Trophoblast cell (in vitro differentiated cells and primary cell): ENCODE results near the gene HMGXB3.

ENCODE experiments used
- DNase-seq, 2 donors: peaks; one replicate each; pipeline ENCODE4 v3.0.0-alpha.2; 2016
- H2AFZ ChIP-seq: 2 replicates; pipeline ENCODE4 v1.6.1; 2013; ENCODE audit warnings: low read length, moderate library complexity, mild to moderate bottlenecking; ENCODE audit not compliant: insufficient read depth, poor library complexity
- H2AK5ac ChIP-seq: 2 replicates; pipeline ENCODE4 v1.6.1; 2013; ENCODE audit warnings: mild to moderate bottlenecking, low read length
- H2BK120ac ChIP-seq: 2 replicates; pipeline ENCODE4 v1.6.1; 2013; ENCODE audit warnings: low read length, mild to moderate bottlenecking, moderate library complexity; ENCODE audit not compliant: insufficient read depth, poor library complexity
- H2BK12ac ChIP-seq: 2 replicates; pipeline ENCODE4 v1.6.1; 2013; ENCODE audit warnings: mild to moderate bottlenecking, low read length, moderate library complexity
- H2BK5ac ChIP-seq: 2 replicates; pipeline ENCODE4 v1.6.1; 2013; ENCODE audit warnings: low read length, low read depth, moderate library complexity, mild to moderate bottlenecking; ENCODE audit not compliant: poor library complexity
- H3K14ac ChIP-seq: 2 replicates; pipeline ENCODE4 v1.6.1; 2013; ENCODE audit warnings: mild to moderate bottlenecking, low read length
- H3K18ac ChIP-seq: 2 replicates; pipeline ENCODE4 v1.6.1; 2013; ENCODE audit warnings: mild to moderate bottlenecking, low read length
- H3K23ac ChIP-seq: 2 replicates; pipeline ENCODE4 v1.6.1; 2013; ENCODE audit warnings: low read length
- H3K27ac ChIP-seq: 2 replicates; pipeline ENCODE4 v1.5.1; 2013; ENCODE audit warnings: low read depth, mild to moderate bottlenecking, inconsistent platforms, low read length, moderate library complexity
- H3K27me3 ChIP-seq: 2 replicates; pipeline ENCODE4 v1.6.1; 2013; ENCODE audit warnings: inconsistent platforms, mild to moderate bottlenecking, low read length, moderate library complexity; ENCODE audit not compliant: insufficient read depth
- H3K36me3 ChIP-seq, 2 experiments: 1 replicate in 1 of 2; 2 replicates in 1 of 2; pipeline ENCODE4 v1.6.1; 2013; ENCODE audit warnings: low read length in 2 of 2, mild to moderate bottlenecking in 2 of 2, moderate library complexity in 1 of 2; ENCODE audit not compliant: insufficient read depth in 2 of 2, control insufficient read depth in 1 of 2
- H3K4ac ChIP-seq: 2 replicates; pipeline ENCODE4 v1.6.1; 2013; ENCODE audit warnings: low read depth, mild to moderate bottlenecking, low read length, moderate library complexity
- H3K4me1 ChIP-seq, 2 experiments: 1 replicate in 1 of 2; 2 replicates in 1 of 2; pipeline ENCODE4 v1.6.1; 2013; ENCODE audit warnings: low read length in 2 of 2, mild to moderate bottlenecking in 2 of 2, moderate library complexity in 1 of 2; ENCODE audit not compliant: insufficient read depth in 2 of 2, control insufficient read depth in 1 of 2
- H3K4me2 ChIP-seq: 2 replicates; pipeline ENCODE4 v1.6.1; 2013; ENCODE audit warnings: inconsistent platforms, mild to moderate bottlenecking, low read length, moderate library complexity
- H3K4me3 ChIP-seq: 2 replicates; pipeline ENCODE4 v1.5.1; 2013; ENCODE audit warnings: mild to moderate bottlenecking, low read depth, low read length, inconsistent platforms
- H3K79me1 ChIP-seq: one replicate; pipeline ENCODE4 v1.6.1; 2013; ENCODE audit warnings: low read length
- H3K79me2 ChIP-seq: 2 replicates; pipeline ENCODE4 v1.6.1; 2013; ENCODE audit warnings: low read length, mild to moderate bottlenecking; ENCODE audit not compliant: control insufficient read depth, insufficient read depth, poor library complexity
- H3K9ac ChIP-seq: 2 replicates; pipeline ENCODE4 v1.6.1; 2013; ENCODE audit warnings: mild to moderate bottlenecking, low read length
- H3K9me3 ChIP-seq: 2 replicates; pipeline ENCODE4 v1.6.1; 2013; ENCODE audit warnings: low read depth, mild to moderate bottlenecking, control low read depth, inconsistent platforms, low read length; ENCODE audit not compliant: insufficient read depth
- H4K12ac ChIP-seq: 2 replicates; pipeline ENCODE4 v1.6.1; 2013; ENCODE audit warnings: low read depth, mild to moderate bottlenecking, low read length, moderate library complexity
- H4K8ac ChIP-seq: 2 replicates; pipeline ENCODE4 v1.6.1; 2013; ENCODE audit warnings: low read depth, mild to moderate bottlenecking, low read length, moderate library complexity
- H4K91ac ChIP-seq: one replicate; pipeline ENCODE4 v1.6.1; 2013; ENCODE audit warnings: low read depth, mild to moderate bottlenecking, low read length, moderate library complexity
- WGBS: extraction: QIAGEN DNeasy Blood & Tissue Kit; methylation state at CpG from one replicate; pipeline ENCODE4 v1.1.7; 2013; ENCODE audit warnings: missing lambda C conversion rate; ENCODE audit not compliant: insufficient read length, insufficient coverage; ENCODE audit errors: extremely low coverage; 5-methylcytosine and 5-hydroxymethylcytosine counted together

Gene HMGXB3

DNA sequence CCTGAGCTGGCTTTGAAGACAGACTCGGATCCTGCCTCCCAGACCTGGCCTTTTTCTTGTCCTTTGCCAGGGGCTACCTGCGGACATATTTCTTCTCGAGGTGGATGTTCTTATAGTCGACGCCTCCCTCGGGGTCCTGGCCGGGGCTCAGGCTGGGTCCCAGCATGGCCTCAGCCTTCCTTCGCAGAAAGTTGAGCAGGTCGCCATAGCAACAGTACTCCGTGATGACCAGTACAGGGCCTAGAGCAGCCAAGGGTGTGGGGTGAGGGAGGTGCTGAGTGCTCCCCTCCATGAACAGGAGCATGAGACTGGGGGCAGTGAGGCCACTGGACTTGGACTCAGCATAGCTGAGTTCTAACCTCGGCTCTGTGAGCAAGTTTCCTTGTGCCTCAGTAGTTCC is 59.1 kb downstream of the HMGXB3 start:
- Histone ChIP-seq H3K18ac (no peak overlapping the region), H2BK5ac (no peak overlapping the region), H3K14ac (no peak overlapping the region), H3K23ac (no peak overlapping the region), H4K8ac (no peak overlapping the region), H4K91ac (no peak overlapping the region), H3K79me1 (no peaks in the 10 kb centered on the region), H3K4me3 (no peak overlapping the region), H4K12ac (no peak overlapping the region), H3K4ac (no peak overlapping the region), H2BK120ac (no peak overlapping the region), H2AFZ (no peak overlapping the region), H3K36me3 (peaks cover 30 to 31% of the 10 kb centered on the region in 2 experiments), H3K9me3 (peaks cover 2% of the 10 kb centered on the region), H3K4me2 (no peak overlapping the region), H2BK12ac (no peak overlapping the region), H3K9ac (no peak overlapping the region), H3K27ac (no peak overlapping the region), H2AK5ac (no peak overlapping the region), H3K4me1 (peaks cover 3 to 8% of the 10 kb centered on the region in 2 experiments), H3K79me2 (no peaks in the 10 kb centered on the region), H3K27me3 (no peaks in the 10 kb centered on the region)
- WGBS, result no CpG with 5 or more reads among the region's 11 CpGs
- DNase-seq, result no peak

DNA sequence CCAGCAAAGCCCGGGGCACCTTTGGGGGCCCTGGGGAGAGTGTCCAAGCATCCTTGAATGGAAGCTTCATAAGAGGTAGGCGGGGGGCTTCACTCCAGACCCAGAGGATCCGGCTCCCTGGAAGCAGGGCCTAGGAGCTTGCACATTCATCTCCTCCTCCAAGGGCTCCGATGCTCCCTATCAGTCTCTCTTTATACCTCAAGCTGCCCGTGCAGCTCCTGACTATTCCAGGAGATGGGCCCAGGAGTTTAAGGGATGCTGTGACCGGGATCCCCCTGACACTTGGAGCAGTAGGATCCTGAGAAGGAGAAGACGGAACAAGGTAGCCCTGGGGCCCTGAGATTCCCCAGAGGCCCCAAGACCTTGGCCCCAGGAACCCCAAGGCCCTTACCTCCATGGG is 59.9 kb downstream of the HMGXB3 start:
- no peak overlapping the region for H2AK5ac ChIP-seq
- peaks cover 3% of the 10 kb centered on the region for H3K9me3 ChIP-seq
- H2BK12ac ChIP-seq, result no peak overlapping the region
- H3K4me1 ChIP-seq, result peaks cover 5 to 8% of the 10 kb centered on the region in 2 experiments
- H3K9ac ChIP-seq, result no peak overlapping the region
- H2AFZ ChIP-seq, result no peak overlapping the region
- H3K23ac ChIP-seq, result no peak overlapping the region
- no peak for DNase-seq
- H3K79me1 ChIP-seq, result no peaks in the 10 kb centered on the region
- H3K36me3 ChIP-seq, result peaks cover 24 to 27% of the 10 kb centered on the region in 2 experiments
- H3K79me2 ChIP-seq, result no peaks in the 10 kb centered on the region
- H4K8ac ChIP-seq, result no peak overlapping the region
- no peak overlapping the region for H3K4me3 ChIP-seq
- no peak overlapping the region for H4K12ac ChIP-seq
- no peak overlapping the region for H2BK5ac ChIP-seq
- no peak overlapping the region for H3K27ac ChIP-seq
- no peak overlapping the region for H4K91ac ChIP-seq
- H3K18ac ChIP-seq, result no peak overlapping the region
- no peak overlapping the region for H3K4ac ChIP-seq
- no peak overlapping the region for H3K14ac ChIP-seq
- H3K4me2 ChIP-seq, result no peak overlapping the region
- H2BK120ac ChIP-seq, result no peak overlapping the region
- WGBS, result no CpG with 5 or more reads among the region's 7 CpGs
- no peaks in the 10 kb centered on the region for H3K27me3 ChIP-seq

DNA sequence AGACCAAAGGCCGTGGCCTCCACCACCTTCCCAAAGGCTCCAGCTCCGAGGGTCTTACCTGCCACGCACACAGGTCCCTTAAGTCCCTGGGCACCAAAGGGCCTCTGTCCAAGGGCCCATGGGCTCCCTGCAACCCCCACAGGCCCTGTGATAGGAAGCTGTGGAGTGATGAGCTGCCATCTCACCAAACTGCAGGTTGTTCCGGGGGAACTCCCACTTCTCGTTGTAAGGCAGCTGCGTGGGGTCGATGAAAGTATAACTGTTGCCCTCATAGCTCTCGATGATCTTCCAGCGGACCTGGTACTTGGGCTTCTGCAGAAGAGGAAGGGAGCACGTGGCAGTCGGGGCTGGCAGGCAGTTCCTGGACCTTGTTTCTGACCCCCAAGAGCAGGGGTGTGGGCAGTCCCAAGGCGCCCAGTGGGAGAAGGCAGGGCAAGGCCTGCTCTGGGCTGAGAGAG is 61.0 kb downstream of the HMGXB3 start:
- no peak overlapping the region for H3K23ac ChIP-seq
- H3K14ac ChIP-seq, result no peak overlapping the region
- no peaks in the 10 kb centered on the region for H3K79me1 ChIP-seq
- H3K27me3 ChIP-seq, result no peaks in the 10 kb centered on the region
- H3K27ac ChIP-seq, result no peak overlapping the region
- no peak overlapping the region for H3K9ac ChIP-seq
- no peak overlapping the region for H2BK12ac ChIP-seq
- no peak overlapping the region for H2BK120ac ChIP-seq
- no peak overlapping the region for H4K8ac ChIP-seq
- no peaks in the 10 kb centered on the region for H3K79me2 ChIP-seq
- H2BK5ac ChIP-seq, result no peak overlapping the region
- H3K4me2 ChIP-seq, result no peak overlapping the region
- WGBS, result no CpG with 5 or more reads among the region's 12 CpGs
- peaks cover 16 to 26% of the 10 kb centered on the region in 2 experiments for H3K36me3 ChIP-seq
- peaks cover 2% of the 10 kb centered on the region for H3K9me3 ChIP-seq
- H3K4me1 ChIP-seq, result peaks cover 8% of the 10 kb centered on the region in 2 experiments
- H3K4ac ChIP-seq, result no peak overlapping the region
- DNase-seq, result no peak
- H3K4me3 ChIP-seq, result no peak overlapping the region
- H2AFZ ChIP-seq, result no peak overlapping the region
- no peak overlapping the region for H3K18ac ChIP-seq
- H4K91ac ChIP-seq, result no peak overlapping the region
- no peak overlapping the region for H4K12ac ChIP-seq
- H2AK5ac ChIP-seq, result no peak overlapping the region

GRCh38 chr5:150062216-150062922 is 61.8 kb downstream of the HMGXB3 start:
- Histone ChIP-seq H3K9ac (no peak overlapping the region), H2AK5ac (no peak overlapping the region), H4K12ac (no peak overlapping the region), H3K27ac (no peak overlapping the region), H3K23ac (no peak overlapping the region), H2AFZ (no peak overlapping the region), H3K14ac (no peak overlapping the region), H3K4me3 (no peak overlapping the region), H3K79me2 (no peaks in the 10 kb centered on the region), H2BK12ac (no peak overlapping the region), H4K8ac (no peak overlapping the region), H3K27me3 (no peaks in the 10 kb centered on the region), H2BK120ac (no peak overlapping the region), H3K79me1 (no peaks in the 10 kb centered on the region), H3K18ac (no peak overlapping the region), H3K36me3 (peaks cover 16 to 30% of the 10 kb centered on the region in 2 experiments), H2BK5ac (no peak overlapping the region), H3K4ac (no peak overlapping the region), H3K9me3 (peaks cover 2% of the 10 kb centered on the region), H4K91ac (no peak overlapping the region), H3K4me1 (peaks cover 8% of the 10 kb centered on the region in 2 experiments), H3K4me2 (no peak overlapping the region)
- no peak for DNase-seq
- no CpG with 5 or more reads among the region's 2 CpGs for WGBS
